Neural cell (in vitro differentiated cells): ENCODE measurements around the gene HPX. TPM values are rescaled to one million over a fixed set of nuclear protein-coding genes. Genes with fewer than 3 reads are reported as not detected.

Source experiments
- H2AFZ ChIP-seq: fragments of 200-600, 300-800 bp; sonication (generic), shearing (Covaris generic); 2 replicates; pipeline ENCODE4 v1.6.0; 2014; ENCODE audit warnings: low read depth, mild to moderate bottlenecking, antibody characterized with exemption, low read length, moderate library complexity
- H3F3A ChIP-seq: fragments of 200-600 bp; shearing (Covaris generic); 2 replicates; pipeline ENCODE4 v1.6.1; 2016; ENCODE audit warnings: mild to moderate bottlenecking, moderate library complexity, mixed read lengths, antibody characterized with exemption, low read length; ENCODE audit not compliant: insufficient read depth, poor library complexity, severe bottlenecking
- H3K27ac ChIP-seq: fragments of 200-600, 300-800 bp; sonication (generic), shearing (Covaris generic); 2 replicates; pipeline ENCODE4 v1.5.1; 2014; ENCODE audit warnings: mild to moderate bottlenecking, low read length, moderate library complexity
- H3K27me3 ChIP-seq: fragments of 300-800, 200-600 bp; sonication (generic), shearing (Covaris generic); 2 replicates; pipeline ENCODE4 v1.6.0; 2014; ENCODE audit warnings: mild to moderate bottlenecking, low read depth, low read length, moderate library complexity; ENCODE audit not compliant: insufficient read depth
- H3K36me3 ChIP-seq: fragments of 300-800, 200-600 bp; sonication (generic), shearing (Covaris generic); 2 replicates; pipeline ENCODE4 v1.5.1; 2014; ENCODE audit warnings: mild to moderate bottlenecking, antibody characterized with exemption, low read length, moderate library complexity; ENCODE audit not compliant: insufficient read depth
- H3K4me2 ChIP-seq: fragments of 300-800, 200-600 bp; sonication (generic), shearing (Covaris generic); 2 replicates; pipeline ENCODE4 v1.6.0; 2014; ENCODE audit warnings: mild to moderate bottlenecking, low read length
- H3K4me3 ChIP-seq: fragments of 300-800, 200-600 bp; sonication (generic), shearing (Covaris generic); 2 replicates; pipeline ENCODE4 v1.5.1; 2014; ENCODE audit warnings: mild to moderate bottlenecking, low read length, moderate library complexity
- H3K79me2 ChIP-seq: fragments of 200-600 bp; shearing (Covaris generic); replicated peaks from 2 replicates; pipeline ENCODE4 v1.6.0; 2014; ENCODE audit warnings: mild to moderate bottlenecking, low read length, moderate library complexity; ENCODE audit not compliant: insufficient read depth
- H3K9ac ChIP-seq: fragments of 300-800, 200-600 bp; sonication (generic), shearing (Covaris generic); 2 replicates; pipeline ENCODE4 v1.6.1; 2016; ENCODE audit warnings: mild to moderate bottlenecking, low read length, mixed read lengths
- H3K9me2 ChIP-seq: fragments of 200-600 bp; shearing (Covaris generic); 2 replicates; pipeline ENCODE4 v1.6.1; 2016; ENCODE audit warnings: mild to moderate bottlenecking, low read length, mixed read lengths; ENCODE audit not compliant: insufficient read depth
- H3K9me3 ChIP-seq: fragments of 200-600, 300-800 bp; sonication (generic), shearing (Covaris generic); 2 replicates; pipeline ENCODE4 v1.6.1; 2016; ENCODE audit warnings: mild to moderate bottlenecking, mixed run types, low read length, moderate library complexity, mixed read lengths
- H4K20me1 ChIP-seq: fragments of 200-600 bp; shearing (Covaris generic); 2 replicates; pipeline ENCODE4 v1.6.1; 2016; ENCODE audit warnings: mild to moderate bottlenecking, mixed run types; ENCODE audit not compliant: insufficient read depth
- EP300 ChIP-seq: fragments of 450-650 bp; conservative IDR thresholded peaks from 2 replicates; pipeline ENCODE4 v1.6.1; 2014; ENCODE audit warnings: antibody characterized with exemption, mild to moderate bottlenecking, moderate library complexity; ENCODE audit not compliant: poor library complexity, severe bottlenecking
- EZH2 ChIP-seq: fragments of 200-600, 300-800 bp; shearing (Covaris generic), sonication (generic); IDR thresholded peaks from 2 replicates; pipeline ENCODE4 v1.6.1; 2014; ENCODE audit warnings: antibody characterized with exemption, low read length, borderline replicate concordance, mild to moderate bottlenecking; ENCODE audit not compliant: insufficient read depth, poor library complexity, severe bottlenecking
- MXI1 ChIP-seq: fragments of 450-650 bp; conservative IDR thresholded peaks from 2 replicates; pipeline ENCODE4 v1.6.1; 2014; ENCODE audit warnings: antibody characterized with exemption, mild to moderate bottlenecking; ENCODE audit not compliant: poor library complexity, severe bottlenecking
- POLR2AphosphoS5 ChIP-seq: IDR thresholded peaks from 2 replicates; pipeline ENCODE4 v1.6.1; 2012
- RAD21 ChIP-seq: fragments of 450-650 bp; conservative IDR thresholded peaks from 2 replicates; pipeline ENCODE4 v1.6.1; 2014; ENCODE audit warnings: antibody characterized with exemption, mild to moderate bottlenecking, moderate library complexity
- SMC3 ChIP-seq: fragments of 450-650 bp; conservative IDR thresholded peaks from 2 replicates; pipeline ENCODE4 v1.6.1; 2014; ENCODE audit warnings: antibody characterized with exemption, mild to moderate bottlenecking, moderate library complexity; ENCODE audit not compliant: poor library complexity
- TAF1 ChIP-seq: IDR thresholded peaks from 2 replicates; pipeline ENCODE4 v1.6.1; 2012; ENCODE audit warnings: low read depth
- polyA plus RNA-seq: library from polyadenylated mRNA; depleted of rRNA; stranded (reverse); fragments of >200 nt; gene quantifications from 2 replicates; pipeline ENCODE4 v1.2.3, GENCODE V29; 2014
- TF ChIP-seq, protein P1 (sequence below): IDR thresholded peaks from 2 replicates; pipeline ENCODE4 v1.6.1; 2012; ENCODE audit warnings: borderline replicate concordance
- TF ChIP-seq, protein P2 (sequence below): fragments of 450-650 bp; IDR thresholded peaks from 2 replicates; pipeline ENCODE4 v1.5.1; 2014; ENCODE audit warnings: antibody characterized with exemption, mild to moderate bottlenecking, moderate library complexity; ENCODE audit not compliant: poor library complexity, severe bottlenecking

The HPX gene
- polyA plus RNA-seq, 1 donor from 2014 or later, result 11.1 TPM

DNA sequence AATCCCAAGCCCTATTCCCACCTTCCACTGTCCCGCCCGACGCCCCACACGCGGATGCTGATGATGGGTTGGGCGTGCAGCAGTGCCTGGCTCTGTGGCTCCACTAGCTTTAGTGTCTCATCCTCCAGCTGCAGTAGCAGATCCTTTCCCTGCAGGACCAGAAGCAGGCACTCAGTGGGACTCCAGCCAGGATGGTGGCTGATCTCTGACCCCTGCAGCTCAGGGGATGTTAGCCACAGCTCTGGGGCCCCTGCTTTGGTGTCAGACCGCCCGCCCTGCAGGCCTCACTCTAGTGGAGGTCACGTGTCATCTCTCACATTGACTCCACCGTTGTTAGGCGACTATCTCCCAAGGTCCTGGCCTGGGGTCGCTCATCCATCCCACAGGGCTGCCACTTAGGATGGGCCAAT, 38.7 kb downstream of the HPX start:
- H3K36me3 ChIP-seq, result no peaks in the 10 kb centered on the region
- H3K79me2 ChIP-seq, result peaks cover 35% of the 10 kb centered on the region
- H3K27me3 ChIP-seq, result no peaks in the 10 kb centered on the region
- no peak overlapping the region for H3K9ac ChIP-seq
- H3K4me2 ChIP-seq, result no peak overlapping the region
- H3K9me3 ChIP-seq, result no peaks in the 10 kb centered on the region
- TF ChIP-seq, protein P1, sequence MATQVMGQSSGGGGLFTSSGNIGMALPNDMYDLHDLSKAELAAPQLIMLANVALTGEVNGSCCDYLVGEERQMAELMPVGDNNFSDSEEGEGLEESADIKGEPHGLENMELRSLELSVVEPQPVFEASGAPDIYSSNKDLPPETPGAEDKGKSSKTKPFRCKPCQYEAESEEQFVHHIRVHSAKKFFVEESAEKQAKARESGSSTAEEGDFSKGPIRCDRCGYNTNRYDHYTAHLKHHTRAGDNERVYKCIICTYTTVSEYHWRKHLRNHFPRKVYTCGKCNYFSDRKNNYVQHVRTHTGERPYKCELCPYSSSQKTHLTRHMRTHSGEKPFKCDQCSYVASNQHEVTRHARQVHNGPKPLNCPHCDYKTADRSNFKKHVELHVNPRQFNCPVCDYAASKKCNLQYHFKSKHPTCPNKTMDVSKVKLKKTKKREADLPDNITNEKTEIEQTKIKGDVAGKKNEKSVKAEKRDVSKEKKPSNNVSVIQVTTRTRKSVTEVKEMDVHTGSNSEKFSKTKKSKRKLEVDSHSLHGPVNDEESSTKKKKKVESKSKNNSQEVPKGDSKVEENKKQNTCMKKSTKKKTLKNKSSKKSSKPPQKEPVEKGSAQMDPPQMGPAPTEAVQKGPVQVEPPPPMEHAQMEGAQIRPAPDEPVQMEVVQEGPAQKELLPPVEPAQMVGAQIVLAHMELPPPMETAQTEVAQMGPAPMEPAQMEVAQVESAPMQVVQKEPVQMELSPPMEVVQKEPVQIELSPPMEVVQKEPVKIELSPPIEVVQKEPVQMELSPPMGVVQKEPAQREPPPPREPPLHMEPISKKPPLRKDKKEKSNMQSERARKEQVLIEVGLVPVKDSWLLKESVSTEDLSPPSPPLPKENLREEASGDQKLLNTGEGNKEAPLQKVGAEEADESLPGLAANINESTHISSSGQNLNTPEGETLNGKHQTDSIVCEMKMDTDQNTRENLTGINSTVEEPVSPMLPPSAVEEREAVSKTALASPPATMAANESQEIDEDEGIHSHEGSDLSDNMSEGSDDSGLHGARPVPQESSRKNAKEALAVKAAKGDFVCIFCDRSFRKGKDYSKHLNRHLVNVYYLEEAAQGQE, result no peak
- TF ChIP-seq MXI1 (no peak), TAF1 (no peak), RAD21 (no peak), POLR2AphosphoS5 (no peak), EP300 (no peak), SMC3 (no peak), EZH2 (no peak)
- TF ChIP-seq, protein P2, sequence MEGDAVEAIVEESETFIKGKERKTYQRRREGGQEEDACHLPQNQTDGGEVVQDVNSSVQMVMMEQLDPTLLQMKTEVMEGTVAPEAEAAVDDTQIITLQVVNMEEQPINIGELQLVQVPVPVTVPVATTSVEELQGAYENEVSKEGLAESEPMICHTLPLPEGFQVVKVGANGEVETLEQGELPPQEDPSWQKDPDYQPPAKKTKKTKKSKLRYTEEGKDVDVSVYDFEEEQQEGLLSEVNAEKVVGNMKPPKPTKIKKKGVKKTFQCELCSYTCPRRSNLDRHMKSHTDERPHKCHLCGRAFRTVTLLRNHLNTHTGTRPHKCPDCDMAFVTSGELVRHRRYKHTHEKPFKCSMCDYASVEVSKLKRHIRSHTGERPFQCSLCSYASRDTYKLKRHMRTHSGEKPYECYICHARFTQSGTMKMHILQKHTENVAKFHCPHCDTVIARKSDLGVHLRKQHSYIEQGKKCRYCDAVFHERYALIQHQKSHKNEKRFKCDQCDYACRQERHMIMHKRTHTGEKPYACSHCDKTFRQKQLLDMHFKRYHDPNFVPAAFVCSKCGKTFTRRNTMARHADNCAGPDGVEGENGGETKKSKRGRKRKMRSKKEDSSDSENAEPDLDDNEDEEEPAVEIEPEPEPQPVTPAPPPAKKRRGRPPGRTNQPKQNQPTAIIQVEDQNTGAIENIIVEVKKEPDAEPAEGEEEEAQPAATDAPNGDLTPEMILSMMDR, result no peak
- no peak overlapping the region for H2AFZ ChIP-seq
- H3K27ac ChIP-seq, result no peak overlapping the region
- H3K9me2 ChIP-seq, result no peaks in the 10 kb centered on the region
- H4K20me1 ChIP-seq, result no peaks in the 10 kb centered on the region
- H3K4me3 ChIP-seq, result no peak overlapping the region
- no peaks in the 10 kb centered on the region for H3F3A ChIP-seq

DNA sequence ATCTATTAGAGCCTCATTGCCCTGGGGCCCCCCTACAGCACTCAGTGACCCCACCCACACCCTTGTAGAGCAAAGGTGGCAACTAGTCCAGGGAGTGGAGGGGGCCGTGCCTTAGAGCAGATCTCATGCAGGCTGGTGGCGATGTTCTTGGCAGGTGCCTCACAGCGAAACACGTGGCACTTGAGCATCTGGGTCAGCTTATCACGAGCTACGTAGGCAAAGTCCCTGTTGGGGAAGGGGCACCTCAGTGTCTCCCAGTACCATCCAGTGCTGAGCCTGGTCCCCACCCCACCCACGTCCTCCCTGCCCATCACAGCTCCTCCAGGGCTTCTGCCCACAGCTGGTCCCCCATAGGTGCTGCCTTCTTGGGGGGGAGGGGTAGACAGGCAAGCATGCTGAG, 39.3 kb downstream of the HPX start:
- TF ChIP-seq RAD21 (no peak), EZH2 (no peak), TAF1 (no peak), POLR2AphosphoS5 (no peak), MXI1 (no peak), SMC3 (no peak), EP300 (no peak)
- TF ChIP-seq, protein P2, result no peak
- TF ChIP-seq, protein P1, result no peak
- peaks cover 30% of the 10 kb centered on the region for H3K79me2 ChIP-seq
- H3F3A ChIP-seq, result no peaks in the 10 kb centered on the region
- no peaks in the 10 kb centered on the region for H3K9me3 ChIP-seq
- no peak overlapping the region for H3K4me3 ChIP-seq
- H2AFZ ChIP-seq, result no peak overlapping the region
- no peaks in the 10 kb centered on the region for H3K36me3 ChIP-seq
- no peaks in the 10 kb centered on the region for H3K9me2 ChIP-seq
- no peaks in the 10 kb centered on the region for H3K27me3 ChIP-seq
- no peak overlapping the region for H3K4me2 ChIP-seq
- no peaks in the 10 kb centered on the region for H4K20me1 ChIP-seq
- no peak overlapping the region for H3K27ac ChIP-seq
- no peak overlapping the region for H3K9ac ChIP-seq
